Islet of Langerhans (tissue), 1 donor: ENCODE data around the gene PIEZO2.

Experiments used
- FAIRE-seq: peaks from one replicate; lab custom pipeline; 2011; peaks lifted over from hg19 to GRCh38; lab: Jason Lieb, UNC

The PIEZO2 gene

DNA sequence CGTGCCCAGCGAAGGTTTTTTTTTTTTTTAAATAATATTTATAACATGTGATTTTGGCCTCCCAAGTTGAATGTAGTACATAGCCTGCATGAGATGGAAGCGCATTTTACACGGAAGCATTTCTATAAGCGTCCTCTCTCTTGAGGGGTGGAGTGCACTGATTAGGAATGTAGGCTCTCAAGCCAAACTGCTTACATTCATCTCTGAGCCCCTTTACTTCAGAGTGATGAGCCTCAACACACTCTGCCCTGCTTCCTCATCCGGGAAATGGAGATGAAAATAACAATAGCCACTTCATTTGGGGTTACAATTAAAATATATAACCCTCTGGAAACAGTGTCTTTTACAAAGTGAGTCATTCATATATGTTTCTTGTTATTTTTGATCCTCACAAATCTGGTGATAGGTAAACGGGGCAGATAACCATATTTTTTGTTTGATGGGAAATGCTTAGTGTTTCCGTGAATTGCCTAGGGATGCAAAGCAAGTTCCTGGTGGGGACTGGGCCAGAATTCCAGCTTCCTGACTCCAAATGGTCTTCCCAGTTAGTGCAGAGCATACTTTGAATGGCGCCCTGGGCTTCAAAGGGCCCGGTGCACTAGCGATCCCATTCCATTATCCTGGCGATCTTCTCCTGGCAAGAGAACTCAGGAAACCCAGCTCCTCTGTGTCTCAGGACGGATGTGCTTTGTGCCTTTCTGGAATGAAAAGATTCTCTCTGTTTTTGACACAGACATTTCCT is 124.3 kb downstream of the PIEZO2 start:
- FAIRE-seq = no peak

DNA sequence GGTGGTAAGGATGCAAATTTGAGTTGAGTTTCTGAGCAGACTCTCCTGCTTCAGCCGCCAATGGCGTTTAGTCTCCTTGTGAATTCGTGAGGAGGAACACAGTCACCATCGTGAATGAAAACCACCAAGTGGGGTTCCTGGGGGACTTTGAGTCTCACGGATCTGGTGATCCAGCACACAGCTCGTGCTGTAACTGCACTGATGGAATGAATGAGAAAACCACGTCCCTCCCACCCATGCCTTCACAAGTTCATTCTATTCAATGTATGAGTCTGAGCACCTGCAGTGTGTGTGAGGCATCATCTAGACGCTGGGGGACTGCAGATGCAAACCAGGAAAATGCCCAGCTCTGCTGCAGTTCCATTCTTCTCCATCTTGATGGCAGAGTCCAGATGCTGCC is 127.9 kb downstream of the PIEZO2 start:
- no peak for FAIRE-seq

DNA sequence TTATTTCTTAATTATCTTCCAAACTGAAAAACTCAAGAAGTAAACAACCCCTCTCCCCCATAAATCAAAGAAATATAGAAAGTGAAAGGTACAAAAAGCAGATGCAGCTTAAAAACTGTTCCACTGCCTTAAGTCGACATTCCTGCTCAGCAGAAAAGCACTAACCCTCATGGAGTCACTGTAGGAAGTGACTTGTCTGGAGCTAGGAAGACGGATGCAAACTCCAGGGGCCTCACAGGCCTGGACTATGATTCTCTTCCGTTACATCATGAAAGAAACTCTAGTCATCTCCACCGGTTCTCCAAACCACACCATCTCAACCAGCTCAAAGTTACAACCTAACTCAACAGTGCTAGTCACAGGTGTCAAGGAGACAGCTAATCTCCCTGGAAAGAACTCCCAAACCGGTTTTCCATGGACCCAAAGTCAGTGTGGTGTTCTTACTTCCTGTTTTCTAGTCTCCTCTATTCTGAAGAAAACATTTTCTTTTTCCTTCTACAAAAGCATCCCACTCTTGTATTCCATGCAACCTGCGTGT is 128.4 kb downstream of the PIEZO2 start:
- no peak for FAIRE-seq

- FAIRE-seq = no peak
These were observed 129.1 kb downstream of the PIEZO2 start for GRCh38 chr18:11020161-11020853.

- no peak for FAIRE-seq
These were observed 129.9 kb downstream of the PIEZO2 start for GRCh38 chr18:11019295-11020105.

- FAIRE-seq = no peak
These were observed 139.5 kb downstream of the PIEZO2 start for GRCh38 chr18:11009869-11010268.

DNA sequence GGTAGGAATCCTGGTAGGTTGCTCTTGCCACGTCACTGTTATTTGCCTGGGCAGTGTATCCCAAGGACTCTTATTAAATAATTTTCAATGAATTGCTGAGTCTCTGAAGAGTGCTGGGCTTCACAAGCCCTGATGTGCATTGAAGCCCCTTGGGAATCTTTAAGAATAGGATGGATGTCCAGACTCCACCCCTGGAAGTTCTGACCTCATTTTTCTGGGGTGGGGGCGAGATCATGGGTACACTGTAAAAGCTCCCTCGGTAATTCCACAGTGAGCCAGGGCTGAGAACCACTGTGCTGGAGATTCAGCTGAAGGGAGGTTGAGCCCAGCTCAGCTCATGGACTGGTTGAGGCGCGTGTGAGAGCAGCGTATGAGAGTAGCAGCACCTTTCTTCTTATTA is 140.2 kb downstream of the PIEZO2 start:
- FAIRE-seq = no peak

GRCh38 chr18:11008505-11008904 is 140.9 kb downstream of the PIEZO2 start:
- FAIRE-seq = no peak

DNA sequence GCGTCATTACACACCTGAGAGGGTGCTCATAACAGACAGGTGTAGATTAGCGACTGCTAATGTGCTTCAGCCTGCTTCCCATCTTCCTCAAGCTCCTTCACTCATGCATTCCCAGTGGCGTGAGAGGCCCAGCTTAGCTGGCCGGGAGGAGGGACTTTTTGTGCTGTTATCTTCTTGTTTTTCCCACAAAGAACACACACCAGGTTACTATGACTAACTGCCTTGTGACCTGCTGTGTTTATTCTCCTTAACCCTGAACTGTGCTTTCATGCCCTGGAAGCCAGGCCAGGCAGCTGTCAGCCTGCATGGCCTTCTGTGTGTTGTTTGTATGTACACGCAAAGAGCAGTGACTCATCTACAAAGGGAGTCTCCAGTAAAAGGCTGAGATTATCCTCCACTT is 143.8 kb downstream of the PIEZO2 start:
- FAIRE-seq = no peak

GRCh38 chr18:11004951-11005350 is 144.4 kb downstream of the PIEZO2 start:
- FAIRE-seq = no peak

DNA sequence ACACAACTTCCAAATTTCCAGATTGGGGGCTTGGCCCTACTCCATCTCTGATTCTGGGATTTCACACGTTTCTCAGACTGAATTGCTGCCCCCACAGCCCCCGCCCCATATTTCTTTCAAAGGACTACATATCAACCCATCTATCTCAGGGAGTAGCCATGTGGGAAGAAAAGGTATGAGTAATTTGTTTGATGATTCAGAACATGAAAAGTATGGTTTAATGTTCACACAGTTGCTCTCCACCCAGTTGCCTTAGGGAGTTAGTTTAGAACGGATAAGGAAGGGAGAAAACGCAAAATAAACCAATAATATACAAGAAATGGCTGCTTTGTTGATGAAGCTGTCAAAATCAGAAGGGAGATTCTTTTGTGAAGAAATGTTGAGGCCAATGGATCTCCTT is 145.1 kb downstream of the PIEZO2 start:
- FAIRE-seq = no peak

DNA sequence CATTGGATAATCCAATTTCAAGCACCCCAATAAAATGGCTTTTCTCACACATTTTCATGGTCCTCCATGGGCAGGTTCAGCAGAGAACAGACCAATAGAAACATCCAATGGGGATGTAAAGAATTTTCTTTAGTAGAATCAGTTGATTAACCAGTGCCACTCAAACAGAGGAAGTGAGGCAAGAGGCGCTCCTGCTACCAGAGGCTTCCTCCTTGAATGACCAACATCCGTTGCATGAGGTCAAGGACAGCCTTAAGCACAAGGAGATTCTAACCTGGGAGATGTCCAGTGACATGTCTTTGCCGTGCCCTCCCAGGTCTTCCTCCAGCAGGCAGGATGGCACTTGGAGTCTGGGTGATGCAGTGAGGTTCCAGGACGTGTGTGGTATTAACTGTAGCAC is 146.6 kb downstream of the PIEZO2 start:
- no peak for FAIRE-seq

GRCh38 chr18:11002277-11002676 is 147.1 kb downstream of the PIEZO2 start:
- no peak for FAIRE-seq

GRCh38 chr18:11000071-11000470 is 149.3 kb downstream of the PIEZO2 start:
- FAIRE-seq = no peak

DNA sequence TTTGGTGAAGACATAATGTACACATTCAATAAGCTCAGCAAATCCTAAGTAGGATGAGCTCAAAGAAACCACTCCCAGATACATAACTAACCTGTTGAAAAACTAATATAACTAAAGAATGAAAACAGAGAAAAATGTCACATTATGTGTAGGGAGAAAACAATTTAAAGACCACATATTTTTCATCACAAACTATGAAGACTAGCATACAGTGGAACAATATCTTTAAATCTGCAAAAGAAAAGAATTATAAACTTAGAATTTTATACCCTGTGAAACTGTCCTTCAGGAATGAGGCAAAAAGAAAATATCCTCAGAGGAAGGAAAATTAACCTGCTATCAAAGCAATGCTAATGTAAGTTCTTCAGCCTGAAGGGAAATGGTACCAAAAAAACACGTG is 151.5 kb downstream of the PIEZO2 start:
- FAIRE-seq = no peak

DNA sequence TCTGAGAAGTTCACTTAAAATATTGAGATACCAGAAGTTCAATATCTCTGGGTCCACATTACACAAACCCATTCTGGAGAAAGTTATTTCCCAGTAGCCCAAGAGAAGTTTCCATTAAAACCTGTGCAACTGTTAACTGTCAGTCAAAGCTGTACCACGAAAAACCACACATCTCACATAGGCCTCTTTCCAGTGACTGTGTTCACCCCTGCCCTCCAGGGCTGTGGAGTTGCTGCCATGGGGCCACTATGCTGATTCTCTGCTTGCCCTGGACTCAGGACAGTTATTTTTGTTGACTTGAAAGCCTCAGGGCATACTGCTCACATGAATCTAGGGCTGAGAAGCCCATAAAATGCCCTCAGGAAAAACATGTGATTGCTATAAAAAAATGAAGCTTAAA is 153.8 kb downstream of the PIEZO2 start:
- no peak for FAIRE-seq

- FAIRE-seq = no peak
These were observed 159.9 kb downstream of the PIEZO2 start for GRCh38 chr18:10989486-10989885.

DNA sequence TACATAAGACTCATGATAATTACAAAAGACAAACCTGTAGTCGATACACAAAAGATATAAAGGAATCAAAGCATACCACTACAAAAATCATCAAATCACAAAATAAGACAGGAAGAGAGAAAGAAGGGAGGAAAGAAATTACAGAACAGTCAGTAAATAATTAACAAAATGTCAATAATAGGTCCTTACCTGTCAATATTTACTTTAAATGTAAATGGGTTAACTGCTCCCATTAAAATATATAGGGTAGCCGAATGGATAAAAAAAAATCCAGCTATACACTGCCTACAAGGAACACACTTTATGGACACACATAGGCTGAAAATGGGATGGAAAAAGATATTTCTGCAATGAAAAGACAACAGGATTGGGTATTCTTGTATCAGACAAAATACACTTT is 163.7 kb downstream of the PIEZO2 start:
- FAIRE-seq = no peak

GRCh38 chr18:10979411-10979810 is 170.0 kb downstream of the PIEZO2 start:
- FAIRE-seq = no peak

GRCh38 chr18:10977042-10977441 is 172.3 kb downstream of the PIEZO2 start:
- no peak for FAIRE-seq

DNA sequence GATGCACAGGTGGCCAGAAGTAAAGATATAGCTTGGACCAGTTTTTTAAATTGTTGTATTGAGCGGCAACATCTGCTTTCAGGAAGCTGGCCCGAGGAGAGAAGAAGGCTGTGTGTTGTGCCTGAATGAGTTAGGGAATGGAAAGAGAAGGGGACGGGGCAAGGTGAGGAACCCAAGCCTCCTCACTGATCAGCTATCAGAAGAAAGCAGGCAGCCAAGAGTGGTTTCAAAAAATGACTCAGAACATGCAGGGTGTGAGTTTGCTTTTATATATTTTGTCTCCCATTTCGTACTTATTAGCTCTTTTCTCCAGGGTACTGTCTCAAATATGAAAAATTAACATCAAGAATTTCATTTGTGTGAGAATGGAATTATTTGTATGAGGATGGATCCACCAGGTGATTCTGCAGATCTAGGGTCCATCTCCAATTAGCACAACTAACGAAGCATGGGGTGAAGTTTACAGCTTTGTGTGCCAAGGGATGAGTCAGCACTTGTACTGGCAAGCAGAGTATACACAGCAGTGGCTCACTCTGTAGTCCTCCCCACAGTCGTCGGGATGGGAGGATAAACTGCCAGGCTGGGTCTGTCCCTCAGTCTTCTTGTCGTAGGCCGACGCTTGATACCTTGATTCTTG is 175.7 kb downstream of the PIEZO2 start:
- FAIRE-seq = no peak

GRCh38 chr18:10971717-10972116 is 177.7 kb downstream of the PIEZO2 start:
- FAIRE-seq = no peak
